Measurements from ENCODE around the gene CMSS1. TPM values are rescaled to one million over a fixed set of nuclear protein-coding genes. Genes with fewer than 3 reads are reported as not detected.
A peak's percentile ranks its signal among the peaks of the same experiment; 100 is the strongest.

Gene CMSS1
- total RNA-seq, 1 experiment from 2014 or later: 93.8 TPM

DNA sequence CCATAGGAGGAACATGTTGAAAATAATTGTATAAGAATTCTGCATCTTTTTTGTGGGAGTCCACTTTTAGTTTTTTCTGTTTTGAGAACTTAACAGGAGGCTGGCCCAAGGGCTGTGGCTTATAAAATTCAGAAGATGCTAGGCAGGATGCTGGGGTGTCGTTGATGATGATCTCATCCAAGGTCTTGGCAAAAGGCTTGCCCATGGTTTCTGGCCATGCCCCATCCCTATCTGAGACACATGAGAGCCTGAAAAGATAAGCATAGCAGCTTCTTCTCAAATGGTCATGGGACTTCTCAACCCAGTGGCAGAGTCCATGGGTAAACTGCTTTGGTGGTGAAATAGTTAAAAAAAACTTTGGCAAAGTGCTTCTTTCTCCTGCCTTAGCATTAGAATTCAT lies 35.2 kb downstream of the CMSS1 start:
- no peak overlapping the region for H3K4me3 ChIP-seq
- H3K27ac ChIP-seq: no peak overlapping the region
- no peaks in the 10 kb centered on the region for H3K27me3 ChIP-seq
- H3K4me1 ChIP-seq: no peaks in the 10 kb centered on the region; the same call in 1 of the 2 replicates
- H3K36me3 ChIP-seq: peaks cover 12% of the 10 kb centered on the region
- no peaks in the 10 kb centered on the region for H3K9me3 ChIP-seq (replicated peaks)
- DNase-seq: no peak

DNA sequence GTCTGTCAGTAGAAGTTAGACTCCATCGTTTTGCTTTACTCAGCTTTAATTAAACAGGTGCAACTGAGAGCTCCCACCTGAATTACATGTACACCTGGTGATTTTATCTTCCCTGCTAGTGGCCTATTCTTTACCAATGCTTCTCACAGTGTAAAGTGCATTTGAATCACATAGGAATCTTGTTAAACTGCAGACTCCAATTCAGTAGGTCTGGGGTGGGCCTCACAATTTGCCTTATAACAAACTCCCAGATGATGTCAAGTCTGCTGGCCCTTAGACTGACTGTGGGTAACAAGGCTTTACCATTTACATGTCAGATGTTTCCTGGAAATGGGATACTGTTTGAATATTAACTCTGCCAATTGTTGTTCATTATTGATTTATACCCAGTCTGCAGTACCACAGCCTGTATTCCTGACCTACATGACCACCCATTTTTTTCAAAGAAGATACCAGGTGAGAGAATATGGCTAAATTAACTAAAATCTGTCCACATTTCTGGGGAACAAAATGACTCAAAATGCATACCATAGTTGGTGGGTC lies 37.2 kb downstream of the CMSS1 start:
- H3K27ac ChIP-seq: no peak overlapping the region
- peaks cover 8% of the 10 kb centered on the region for H3K4me1 ChIP-seq
- H3K4me3 ChIP-seq: no peak overlapping the region
- H3K36me3 ChIP-seq: peaks cover 12% of the 10 kb centered on the region
- no peak for DNase-seq
- no peaks in the 10 kb centered on the region for H3K9me3 ChIP-seq (replicated peaks)
- H3K27me3 ChIP-seq: no peaks in the 10 kb centered on the region

DNA sequence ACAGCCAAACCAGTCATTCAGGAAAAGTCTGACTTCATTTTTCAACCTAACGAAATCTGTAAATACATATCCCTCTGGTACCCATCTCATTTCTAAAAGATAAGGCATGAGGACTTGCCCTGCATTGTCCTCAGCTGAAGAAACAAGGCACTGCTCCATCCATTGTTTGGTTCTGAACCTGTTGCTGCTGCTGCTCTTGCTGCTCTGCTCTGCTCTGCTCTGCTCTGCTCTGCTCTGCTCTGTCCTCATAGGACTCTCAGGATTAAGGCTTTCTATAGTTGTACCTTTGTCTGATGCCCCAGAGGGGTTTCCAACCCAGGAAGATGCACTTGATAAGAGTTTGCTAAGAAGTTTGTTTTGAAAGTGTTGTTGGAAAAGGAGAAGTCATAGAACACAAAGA lies 38.2 kb downstream of the CMSS1 start:
- Histone ChIP-seq H3K27ac (no peak overlapping the region), H3K9me3 (replicated peaks) (no peaks in the 10 kb centered on the region), H3K27me3 (no peaks in the 10 kb centered on the region), H3K36me3 (peaks cover 9% of the 10 kb centered on the region), H3K4me3 (no peak overlapping the region), H3K4me1 (peaks cover 11% of the 10 kb centered on the region)
- DNase-seq: no peak

DNA sequence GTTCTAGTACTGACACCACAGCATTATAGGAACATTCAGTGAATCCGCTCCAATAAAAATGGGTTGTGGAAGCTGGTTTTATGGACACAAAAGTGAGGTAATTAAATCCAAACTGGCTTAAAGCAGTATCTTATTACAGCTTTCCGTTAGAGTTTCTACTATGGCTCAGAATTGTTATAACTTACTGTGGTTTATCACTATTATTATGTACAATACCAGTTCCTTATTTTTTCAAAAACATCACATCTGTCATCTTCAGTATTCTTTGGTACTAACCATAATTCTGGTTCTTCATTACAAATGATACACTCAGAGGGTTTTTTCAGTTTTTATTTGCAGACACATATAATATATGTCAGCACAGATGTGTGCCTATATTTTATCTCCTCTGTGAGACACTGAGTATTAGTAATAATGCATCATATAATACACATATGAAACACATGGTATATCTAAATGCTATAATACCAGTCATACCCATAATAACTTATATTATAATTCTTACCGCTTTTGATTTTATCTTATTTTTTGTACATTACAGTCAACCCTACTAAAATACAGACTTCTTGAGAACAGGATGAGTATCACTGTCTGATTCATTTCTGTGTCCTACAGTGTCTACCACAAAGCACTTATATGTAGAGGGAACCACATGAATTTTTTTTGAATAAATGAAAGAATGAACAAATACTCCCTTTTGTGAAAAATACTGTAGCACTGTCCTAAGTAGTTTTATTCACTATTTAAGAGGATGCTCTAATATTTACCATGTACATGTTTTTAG lies 39.0 kb downstream of the CMSS1 start:
- H3K4me3 ChIP-seq: no peak overlapping the region
- no peak for DNase-seq
- H3K36me3 ChIP-seq: peaks cover 9% of the 10 kb centered on the region
- H3K27ac ChIP-seq: no peak overlapping the region
- H3K27me3 ChIP-seq: no peaks in the 10 kb centered on the region
- peaks cover 11% of the 10 kb centered on the region for H3K4me1 ChIP-seq
- no peaks in the 10 kb centered on the region for H3K9me3 ChIP-seq (replicated peaks)

DNA sequence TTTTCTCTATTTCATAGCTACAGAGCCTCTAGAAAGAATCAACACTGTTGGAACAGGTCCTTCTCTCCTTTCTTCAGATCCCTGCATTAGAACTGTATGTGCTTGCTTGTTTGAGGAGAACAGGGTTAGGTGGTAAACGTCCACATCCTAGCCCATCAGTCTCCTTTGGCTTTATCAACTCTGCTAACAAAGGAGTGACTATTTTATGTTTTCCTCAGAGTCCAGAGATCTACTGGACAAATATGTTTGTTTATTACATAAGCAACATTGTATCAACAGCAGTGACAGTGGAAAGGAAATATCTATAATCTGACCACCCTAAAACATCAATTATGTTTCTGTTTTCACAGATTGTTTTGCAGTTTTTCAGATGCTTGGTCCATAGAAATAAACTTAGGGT lies 39.6 kb downstream of the CMSS1 start:
- peaks cover 11% of the 10 kb centered on the region for H3K4me1 ChIP-seq
- no peaks in the 10 kb centered on the region for H3K27me3 ChIP-seq
- H3K36me3 ChIP-seq: peaks cover 9% of the 10 kb centered on the region; the same call in 1 of the 2 replicates
- H3K27ac ChIP-seq: no peak overlapping the region
- DNase-seq: no peak
- H3K4me3 ChIP-seq: no peak overlapping the region
- H3K9me3 ChIP-seq (replicated peaks): no peaks in the 10 kb centered on the region

DNA sequence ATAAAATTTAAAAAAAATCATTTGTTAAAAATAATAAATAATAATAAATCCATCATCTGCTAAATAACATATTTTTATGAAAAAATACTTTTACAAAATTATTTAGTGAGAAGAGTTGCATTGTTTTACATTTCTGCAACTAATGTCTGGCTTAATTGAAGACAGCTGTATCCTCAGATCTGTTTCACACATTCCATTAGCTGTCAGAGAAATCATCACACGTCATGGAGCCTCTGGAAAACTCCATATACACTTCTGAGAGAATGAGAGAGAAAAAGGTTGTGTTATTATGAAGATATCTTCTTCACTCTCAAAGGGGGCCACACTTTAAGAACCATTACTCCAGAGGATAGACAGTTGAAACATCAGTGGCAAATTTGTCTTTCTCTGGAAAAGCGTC lies 40.8 kb downstream of the CMSS1 start:
- Histone ChIP-seq H3K27me3 (no peaks in the 10 kb centered on the region), H3K36me3 (peaks cover 15% of the 10 kb centered on the region), H3K4me3 (no peak overlapping the region), H3K9me3 (replicated peaks) (no peaks in the 10 kb centered on the region), H3K4me1 (peaks cover 11% of the 10 kb centered on the region), H3K27ac (no peak overlapping the region)
- DNase-seq: no peak

DNA sequence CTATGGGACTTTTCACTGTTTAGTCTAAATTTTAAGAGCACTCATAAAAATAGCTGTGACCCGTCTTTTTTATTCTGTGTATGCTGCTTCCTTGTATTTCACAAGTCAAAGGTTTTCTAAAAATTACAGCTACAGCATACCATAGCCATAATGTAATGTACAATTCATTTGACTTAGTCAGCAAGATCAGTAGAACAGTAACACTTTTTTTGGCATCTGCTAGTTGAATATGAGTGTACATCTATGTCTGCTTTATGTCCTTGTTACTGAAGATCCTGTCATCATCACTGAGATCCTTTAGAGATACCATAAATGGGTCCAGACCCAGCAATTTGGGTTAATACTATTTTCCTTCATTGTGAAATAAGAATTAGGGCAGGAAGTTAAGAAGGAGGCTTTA lies 42.2 kb downstream of the CMSS1 start:
- Histone ChIP-seq H3K27ac (no peak overlapping the region), H3K27me3 (no peaks in the 10 kb centered on the region), H3K4me1 (peaks cover 11% of the 10 kb centered on the region), H3K9me3 (replicated peaks) (no peaks in the 10 kb centered on the region), H3K36me3 (peaks cover 18% of the 10 kb centered on the region), H3K4me3 (no peak overlapping the region)
- no peak for DNase-seq

DNA sequence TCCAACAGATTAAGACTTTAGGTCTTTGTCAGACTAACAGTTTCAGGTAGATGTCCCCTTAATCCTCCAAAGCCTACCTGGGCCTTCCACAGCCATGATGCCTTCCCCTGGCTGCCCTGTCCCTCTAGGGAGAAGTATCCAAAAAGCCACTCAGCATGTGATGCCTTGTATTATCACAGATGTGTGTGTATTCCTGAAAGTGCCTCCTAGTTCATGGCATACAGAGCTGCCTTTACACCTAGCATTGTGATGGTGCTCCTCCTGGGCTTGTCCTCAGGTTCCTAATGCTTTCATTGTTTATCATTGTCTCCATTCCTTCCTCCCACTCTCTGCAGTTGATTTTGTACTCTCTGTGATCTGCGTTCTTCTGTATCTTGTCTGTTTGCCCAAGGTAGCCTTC lies 43.6 kb downstream of the CMSS1 start:
- no peak overlapping the region for H3K4me3 ChIP-seq
- H3K4me1 ChIP-seq: peaks cover 17% of the 10 kb centered on the region
- H3K9me3 ChIP-seq (replicated peaks): no peaks in the 10 kb centered on the region
- no peak overlapping the region for H3K27ac ChIP-seq
- no peaks in the 10 kb centered on the region for H3K27me3 ChIP-seq
- no peak for DNase-seq
- peaks cover 19% of the 10 kb centered on the region for H3K36me3 ChIP-seq

DNA sequence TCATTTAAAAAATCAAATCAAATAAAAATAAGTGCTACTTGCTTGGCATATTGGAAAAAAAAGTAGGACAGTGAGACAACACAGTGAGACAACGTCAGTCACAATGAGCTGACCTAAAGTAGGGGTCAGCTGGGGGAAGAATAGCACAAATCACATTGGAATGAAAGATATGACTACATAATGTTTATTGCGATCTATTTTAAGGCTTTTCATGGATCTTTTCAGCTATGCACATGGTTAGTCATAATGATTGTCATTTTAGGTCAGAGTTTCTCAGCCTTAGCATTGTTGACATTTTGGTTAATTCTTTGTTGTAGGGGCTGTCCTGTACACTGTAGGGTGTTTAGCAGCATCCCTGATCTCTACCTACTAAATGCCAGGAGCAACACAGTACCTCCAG lies 44.5 kb downstream of the CMSS1 start:
- Histone ChIP-seq H3K4me1 (peaks cover 27% of the 10 kb centered on the region), H3K36me3 (peaks cover 17% of the 10 kb centered on the region), H3K4me3 (no peak overlapping the region), H3K27me3 (no peaks in the 10 kb centered on the region), H3K27ac (no peak overlapping the region), H3K9me3 (replicated peaks) (no peaks in the 10 kb centered on the region)
- DNase-seq: no peak

DNA sequence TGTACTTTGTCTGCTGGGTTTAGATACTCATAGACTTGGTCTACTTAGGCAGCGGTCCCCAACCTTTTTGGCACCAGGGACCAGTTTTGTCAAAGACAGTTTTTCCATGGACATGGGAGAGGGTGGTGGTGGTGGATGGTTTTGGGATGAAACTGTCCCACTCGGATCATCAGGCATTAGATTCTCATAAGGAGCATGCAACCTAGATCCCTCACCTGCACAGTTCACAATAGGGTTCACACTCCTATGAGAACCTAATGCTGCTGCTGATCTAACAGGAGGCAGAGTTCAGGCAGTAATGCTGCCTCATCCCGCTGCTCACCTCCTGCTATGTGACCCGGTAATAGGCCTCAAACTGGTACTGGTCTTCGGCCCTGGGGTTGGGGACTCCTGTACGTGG lies 45.3 kb downstream of the CMSS1 start:
- H3K4me1 ChIP-seq: peaks cover 34% of the 10 kb centered on the region
- H3K27me3 ChIP-seq: no peaks in the 10 kb centered on the region
- H3K36me3 ChIP-seq: peaks cover 15% of the 10 kb centered on the region
- DNase-seq: no peak
- H3K4me3 ChIP-seq: no peak overlapping the region
- H3K9me3 ChIP-seq (replicated peaks): no peaks in the 10 kb centered on the region
- no peak overlapping the region for H3K27ac ChIP-seq

DNA sequence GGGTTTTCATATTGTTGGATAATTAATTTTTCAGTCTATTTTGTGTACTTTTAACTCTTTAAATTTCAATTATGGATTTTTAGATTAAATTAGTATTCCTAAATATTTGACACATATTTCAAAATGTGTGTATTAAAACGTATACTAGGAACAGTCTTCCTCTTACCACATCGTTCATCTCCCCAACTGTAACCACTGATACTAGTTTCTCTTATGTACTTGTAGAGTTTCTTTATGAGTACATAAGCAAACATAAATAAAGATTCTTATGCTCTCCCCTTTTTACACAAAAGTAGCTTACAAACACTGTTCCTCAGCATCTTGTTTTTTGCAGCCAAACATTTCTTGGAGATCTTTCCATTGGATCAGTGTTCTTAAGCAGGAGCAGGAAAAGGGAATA lies 45.9 kb downstream of the CMSS1 start:
- Histone ChIP-seq H3K27ac (no peak overlapping the region), H3K27me3 (no peaks in the 10 kb centered on the region), H3K4me1 (peaks cover 32% of the 10 kb centered on the region), H3K4me3 (no peak overlapping the region), H3K9me3 (replicated peaks) (no peaks in the 10 kb centered on the region), H3K36me3 (peaks cover 15% of the 10 kb centered on the region)
- DNase-seq: no peak

DNA sequence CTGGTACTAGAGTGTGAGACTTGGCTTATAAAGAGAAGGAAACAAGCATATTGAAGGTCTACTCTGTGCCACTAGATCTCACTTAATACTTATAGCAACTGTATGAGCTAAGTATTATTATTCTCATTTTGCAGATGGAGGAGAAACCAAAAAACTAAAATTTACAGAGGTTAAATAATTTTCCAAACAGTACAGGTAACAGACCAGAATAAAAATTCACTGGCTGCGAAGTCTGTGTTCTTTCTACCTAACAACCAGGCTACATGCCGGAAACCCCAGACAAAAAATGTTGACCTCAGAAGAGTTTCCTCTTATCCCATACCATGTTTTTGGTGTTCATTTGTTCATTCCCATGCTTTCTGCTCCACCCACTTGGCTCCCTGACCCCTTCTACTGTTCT lies 46.6 kb downstream of the CMSS1 start:
- peaks cover 31% of the 10 kb centered on the region for H3K4me1 ChIP-seq
- no peaks in the 10 kb centered on the region for H3K9me3 ChIP-seq (replicated peaks)
- H3K27me3 ChIP-seq: no peaks in the 10 kb centered on the region
- peaks cover 15% of the 10 kb centered on the region for H3K36me3 ChIP-seq
- no peak overlapping the region for H3K4me3 ChIP-seq
- H3K27ac ChIP-seq: no peak overlapping the region
- no peak for DNase-seq

DNA sequence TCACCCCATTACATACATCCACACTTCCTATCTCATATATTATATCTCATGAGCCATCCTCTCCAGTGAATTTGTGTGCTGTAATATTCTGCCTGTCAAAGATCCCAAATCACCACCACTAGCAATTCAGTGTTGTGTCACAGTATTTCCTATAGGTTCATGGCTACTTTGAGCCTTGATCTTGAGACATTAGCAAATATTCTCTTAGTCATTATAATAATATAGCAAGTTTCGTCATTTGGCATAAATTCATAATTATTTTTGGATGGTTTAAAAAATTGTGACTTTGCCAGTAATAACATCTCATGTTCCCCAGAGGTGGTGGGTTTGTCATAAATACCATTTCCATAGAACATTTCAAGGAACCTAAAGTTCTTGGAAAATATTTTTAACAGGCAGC lies 47.7 kb downstream of the CMSS1 start:
- Histone ChIP-seq H3K9me3 (replicated peaks) (no peaks in the 10 kb centered on the region), H3K4me3 (no peak overlapping the region), H3K36me3 (peaks cover 15% of the 10 kb centered on the region), H3K27ac (no peak overlapping the region), H3K27me3 (no peaks in the 10 kb centered on the region), H3K4me1 (peaks cover 22% of the 10 kb centered on the region)
- no peak for DNase-seq

DNA sequence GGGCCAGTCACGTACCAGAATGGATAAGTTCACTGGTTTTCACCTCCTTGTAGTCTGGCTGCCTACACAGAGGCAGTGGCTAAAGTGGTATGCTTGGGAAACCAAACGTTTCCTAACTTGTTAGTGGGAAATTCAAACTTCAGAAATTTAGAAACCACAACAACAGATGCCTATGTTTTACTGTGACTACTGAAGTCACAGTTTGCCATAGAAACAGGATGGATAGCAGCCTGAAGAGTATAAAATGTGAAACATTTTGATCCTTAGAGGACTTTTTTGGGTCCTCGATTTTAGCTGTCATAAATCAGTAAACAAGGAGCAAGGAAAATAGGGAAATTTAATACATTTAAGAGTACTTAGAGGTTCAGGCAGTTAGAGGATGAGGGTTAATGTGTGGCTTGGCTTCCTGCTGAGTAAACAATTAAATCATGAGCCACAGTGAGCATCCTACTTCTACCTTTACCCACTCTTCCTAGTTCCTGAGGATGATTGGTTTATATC lies 48.6 kb downstream of the CMSS1 start:
- Histone ChIP-seq H3K4me3 (no peak overlapping the region), H3K4me1 (peaks cover 22% of the 10 kb centered on the region), H3K27ac (peak overlapping the region; percentile 41), H3K36me3 (peaks cover 15% of the 10 kb centered on the region), H3K9me3 (replicated peaks) (no peaks in the 10 kb centered on the region), H3K27me3 (no peaks in the 10 kb centered on the region)
- DNase-seq: peak; percentile 45 to 77

DNA sequence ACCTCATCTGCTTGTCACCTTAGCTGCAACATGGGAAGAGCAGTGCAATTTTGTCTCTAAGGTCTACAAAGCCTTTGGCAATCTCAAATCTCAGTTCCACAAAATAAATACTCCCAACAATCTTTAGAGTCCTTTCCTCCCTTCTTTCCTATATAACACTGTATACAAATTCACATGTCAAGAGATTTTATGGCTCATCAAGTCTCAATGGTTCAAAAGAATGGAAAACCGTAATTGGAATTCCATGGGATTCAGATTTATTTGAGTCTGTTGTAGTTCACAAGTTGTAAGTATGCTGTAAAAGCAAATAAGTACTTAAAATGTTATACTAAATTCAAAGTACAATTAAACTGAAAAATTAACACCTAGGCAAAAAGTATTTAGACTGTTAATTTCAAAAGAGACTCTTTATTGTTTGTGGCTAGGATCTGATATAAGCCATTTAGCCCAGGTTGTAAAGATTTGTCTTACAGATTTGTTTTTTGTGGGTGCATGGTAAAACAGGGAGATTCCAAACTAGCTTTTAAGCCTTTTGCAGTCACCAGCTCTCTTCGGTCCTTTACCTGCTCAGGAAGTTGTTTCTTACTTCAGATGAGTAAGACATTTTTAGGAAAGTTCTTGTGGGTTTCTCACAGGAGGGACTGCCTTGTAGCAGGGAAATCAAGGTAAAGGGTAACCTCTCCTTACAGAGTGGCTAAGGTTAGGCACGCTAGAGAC lies 50.1 kb downstream of the CMSS1 start:
- no peak for DNase-seq
- Histone ChIP-seq H3K9me3 (replicated peaks) (no peaks in the 10 kb centered on the region), H3K4me1 (peaks cover 22% of the 10 kb centered on the region), H3K4me3 (no peak overlapping the region), H3K27ac (no peak overlapping the region), H3K27me3 (no peaks in the 10 kb centered on the region), H3K36me3 (peaks cover 11% of the 10 kb centered on the region)
